RWPE2 (cell line): ENCODE measurements around the gene ZNF467.

ENCODE experiments used
- ATAC-seq: fragments of 200-7000 bp; cut with Tn5 transposase; 3 replicates; pipeline ENCODE4 v1.9.1; 2021; ENCODE audit warnings: low read depth
- DNase-seq: peaks from one replicate; pipeline ENCODE4 v3.0.0-alpha.2; 2020; ENCODE audit warnings: low spot score
- H3K27ac ChIP-seq: fragments of 450-650 bp; 2 replicates; pipeline ENCODE4 v1.5.1; 2017; ENCODE audit warnings: mild to moderate bottlenecking; ENCODE audit not compliant: poor library complexity, severe bottlenecking
- H3K27me3 ChIP-seq: fragments of 250-450 bp; sonication (Bioruptor Pico); 2 replicates; pipeline ENCODE4 v1.5.1; 2021; ENCODE audit warnings: mild to moderate bottlenecking, moderate library complexity; ENCODE audit not compliant: insufficient read depth, poor library complexity, severe bottlenecking
- H3K36me3 ChIP-seq: fragments of 250-450 bp; sonication (Bioruptor Pico); 2 replicates; pipeline ENCODE4 v1.5.1; 2020; ENCODE audit warnings: low read depth, mild to moderate bottlenecking, moderate library complexity
- H3K4me1 ChIP-seq: fragments of 250-450 bp; sonication (Bioruptor Pico); 2 replicates; pipeline ENCODE4 v1.5.1; 2021; ENCODE audit warnings: mild to moderate bottlenecking, moderate library complexity; ENCODE audit not compliant: insufficient read depth, poor library complexity, severe bottlenecking
- H3K4me3 ChIP-seq: fragments of 250-450 bp; sonication (Bioruptor Pico); 2 replicates; pipeline ENCODE4 v1.5.1; 2021; ENCODE audit warnings: mild to moderate bottlenecking, moderate library complexity; ENCODE audit not compliant: severe bottlenecking
- H3K9me3 ChIP-seq: fragments of 250-450 bp; sonication (Bioruptor Pico); 2 replicates; pipeline ENCODE4 v1.5.1; 2021; ENCODE audit warnings: mild to moderate bottlenecking, moderate library complexity; ENCODE audit not compliant: severe bottlenecking
- TF ChIP-seq, protein P1 (sequence below): fragments of 450-650 bp; IDR thresholded peaks from one replicate; pipeline ENCODE4 v1.5.1; 2017; ENCODE audit warnings: mild to moderate bottlenecking, moderate library complexity; ENCODE audit not compliant: poor library complexity, severe bottlenecking

ZNF467 gene

DNA sequence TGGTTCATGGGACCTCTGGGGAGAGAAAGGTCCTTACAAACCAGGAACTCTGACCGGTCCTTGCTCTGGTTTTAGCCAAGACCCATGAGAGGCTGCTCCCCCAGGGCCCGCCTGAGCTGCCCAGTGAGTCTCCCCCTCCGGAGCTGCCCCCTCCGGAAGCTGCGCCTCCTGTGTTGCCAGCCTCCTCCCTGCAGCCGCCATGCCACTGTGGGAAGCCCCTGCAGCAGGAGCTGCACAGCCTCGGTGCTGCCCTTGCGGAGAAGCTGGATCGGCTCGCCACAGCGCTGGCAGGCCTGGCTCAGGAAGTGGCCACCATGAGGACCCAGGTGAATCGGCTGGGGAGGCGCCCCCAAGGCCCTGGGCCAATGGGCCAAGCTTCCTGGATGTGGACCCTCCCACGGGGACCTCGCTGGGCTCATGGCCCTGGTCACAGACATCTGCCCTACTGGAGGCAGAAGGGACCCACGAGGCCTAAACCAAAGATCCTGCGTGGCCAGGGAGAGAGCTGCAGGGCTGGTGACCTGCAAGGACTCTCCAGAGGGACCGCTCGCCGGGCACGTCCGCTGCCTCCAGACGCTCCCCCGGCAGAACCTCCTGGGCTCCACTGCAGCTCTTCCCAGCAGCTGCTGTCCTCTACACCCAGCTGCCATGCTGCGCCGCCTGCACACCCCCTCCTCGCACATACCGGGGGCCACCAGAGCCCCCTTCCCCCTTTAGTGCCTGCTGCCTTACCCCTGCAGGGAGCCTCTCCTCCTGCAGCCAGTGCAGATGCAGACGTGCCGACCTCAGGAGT is 40.1 kb downstream of the ZNF467 start:
- Histone ChIP-seq H3K4me3 (no peak overlapping the region), H3K27me3 (no peaks in the 10 kb centered on the region), H3K9me3 (no peaks in the 10 kb centered on the region), H3K36me3 (no peaks in the 10 kb centered on the region), H3K27ac (no peak overlapping the region), H3K4me1 (no peaks in the 10 kb centered on the region)
- TF ChIP-seq, protein P1, sequence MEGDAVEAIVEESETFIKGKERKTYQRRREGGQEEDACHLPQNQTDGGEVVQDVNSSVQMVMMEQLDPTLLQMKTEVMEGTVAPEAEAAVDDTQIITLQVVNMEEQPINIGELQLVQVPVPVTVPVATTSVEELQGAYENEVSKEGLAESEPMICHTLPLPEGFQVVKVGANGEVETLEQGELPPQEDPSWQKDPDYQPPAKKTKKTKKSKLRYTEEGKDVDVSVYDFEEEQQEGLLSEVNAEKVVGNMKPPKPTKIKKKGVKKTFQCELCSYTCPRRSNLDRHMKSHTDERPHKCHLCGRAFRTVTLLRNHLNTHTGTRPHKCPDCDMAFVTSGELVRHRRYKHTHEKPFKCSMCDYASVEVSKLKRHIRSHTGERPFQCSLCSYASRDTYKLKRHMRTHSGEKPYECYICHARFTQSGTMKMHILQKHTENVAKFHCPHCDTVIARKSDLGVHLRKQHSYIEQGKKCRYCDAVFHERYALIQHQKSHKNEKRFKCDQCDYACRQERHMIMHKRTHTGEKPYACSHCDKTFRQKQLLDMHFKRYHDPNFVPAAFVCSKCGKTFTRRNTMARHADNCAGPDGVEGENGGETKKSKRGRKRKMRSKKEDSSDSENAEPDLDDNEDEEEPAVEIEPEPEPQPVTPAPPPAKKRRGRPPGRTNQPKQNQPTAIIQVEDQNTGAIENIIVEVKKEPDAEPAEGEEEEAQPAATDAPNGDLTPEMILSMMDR: no peak
- DNase-seq (no peak), ATAC-seq (no peak)

DNA sequence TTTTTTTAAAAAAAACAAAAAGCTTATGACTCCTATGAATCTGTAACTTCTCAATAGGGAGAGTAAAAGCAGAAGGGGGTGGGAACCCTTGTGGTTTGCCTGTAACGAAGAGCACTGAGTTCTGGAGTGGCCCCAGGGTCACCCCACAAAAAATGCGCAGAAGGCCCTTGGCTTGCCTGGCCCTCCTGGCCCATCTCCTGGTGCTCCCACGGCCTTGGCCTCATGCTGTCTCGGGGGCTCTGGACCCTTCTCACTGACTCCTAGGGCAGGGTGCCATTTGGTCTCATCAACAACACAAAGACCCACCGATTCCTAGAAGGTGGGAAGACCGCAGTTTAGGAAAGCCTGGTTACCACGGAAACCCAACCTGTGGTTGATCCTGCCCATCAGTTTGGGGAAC is 40.8 kb downstream of the ZNF467 start:
- H3K27me3 ChIP-seq: no peaks in the 10 kb centered on the region
- H3K4me3 ChIP-seq: no peak overlapping the region
- DNase-seq: no peak
- TF ChIP-seq, protein P1: no peak
- H3K9me3 ChIP-seq: no peaks in the 10 kb centered on the region
- no peaks in the 10 kb centered on the region for H3K36me3 ChIP-seq
- no peaks in the 10 kb centered on the region for H3K4me1 ChIP-seq
- no peak for ATAC-seq
- H3K27ac ChIP-seq: no peak overlapping the region

DNA sequence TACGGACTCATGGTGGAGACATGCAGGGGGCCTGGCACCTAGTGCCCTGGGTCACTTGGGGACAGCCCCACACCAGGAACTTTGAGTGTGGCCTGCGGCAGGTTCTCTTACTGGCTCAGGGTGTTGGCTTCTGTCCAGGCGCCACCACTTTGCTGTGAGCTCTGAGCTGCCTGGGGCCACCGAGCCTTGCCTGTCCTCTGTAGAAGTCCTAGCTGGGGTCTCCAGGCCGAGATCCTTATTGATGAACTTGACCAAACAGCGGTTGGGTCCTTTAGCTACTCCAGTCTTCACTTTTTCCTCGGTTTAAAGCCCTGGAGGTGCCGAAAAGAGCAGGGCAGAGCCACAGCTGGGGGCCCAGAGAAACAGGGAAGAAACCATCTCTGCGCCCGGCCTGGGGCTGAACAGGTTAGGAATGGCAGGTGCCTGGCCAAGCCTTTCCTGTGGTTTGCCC is 41.3 kb downstream of the ZNF467 start:
- ATAC-seq (no peak), DNase-seq (no peak)
- Histone ChIP-seq H3K27me3 (no peaks in the 10 kb centered on the region), H3K4me3 (no peak overlapping the region), H3K36me3 (no peaks in the 10 kb centered on the region), H3K9me3 (no peaks in the 10 kb centered on the region), H3K27ac (no peak overlapping the region), H3K4me1 (no peaks in the 10 kb centered on the region)
- TF ChIP-seq, protein P1: no peak

DNA sequence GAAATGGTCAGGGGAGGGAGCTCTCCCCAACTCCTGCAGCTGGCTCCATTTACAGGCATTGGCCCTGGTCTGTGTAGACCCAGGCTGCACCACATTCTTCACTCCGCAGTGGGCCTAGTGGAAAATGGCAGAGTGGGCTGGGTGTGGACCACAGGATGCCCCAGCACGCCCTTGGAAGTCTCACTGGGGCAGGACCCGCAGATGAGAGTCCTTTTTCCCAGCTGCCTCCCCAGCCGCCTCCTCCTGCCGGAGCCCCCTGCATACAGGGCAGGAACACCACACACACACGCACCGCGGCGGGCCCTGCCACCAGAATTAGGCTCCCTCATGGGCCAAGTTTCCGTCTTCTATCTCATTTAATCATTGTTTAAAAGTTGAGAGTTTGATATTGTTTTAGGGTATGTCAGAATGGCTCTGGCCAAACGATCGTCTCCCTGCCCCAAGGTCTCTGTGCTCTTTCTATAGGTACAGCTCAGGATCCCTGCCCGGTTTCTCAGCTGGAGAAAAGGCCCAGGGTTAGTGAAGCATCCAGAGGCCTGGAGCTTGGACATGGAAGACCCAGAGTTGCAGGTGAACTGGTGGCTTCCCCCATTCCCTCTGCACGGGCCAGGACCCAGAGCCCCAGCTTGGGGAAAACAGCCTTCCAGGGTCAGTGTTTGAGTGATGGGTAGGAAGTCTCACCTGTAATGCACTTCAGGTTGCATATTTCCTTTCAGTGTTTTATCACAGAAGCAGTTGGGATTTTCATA is 42.0 kb downstream of the ZNF467 start:
- no peaks in the 10 kb centered on the region for H3K36me3 ChIP-seq

More for the DNA sequence above, 42.0 kb downstream of the ZNF467 start:
- TF ChIP-seq, protein P1: no peak
- Histone ChIP-seq H3K4me1 (no peaks in the 10 kb centered on the region), H3K9me3 (no peaks in the 10 kb centered on the region), H3K4me3 (no peak overlapping the region), H3K27me3 (no peaks in the 10 kb centered on the region), H3K27ac (no peak overlapping the region)
- no peak for ATAC-seq
- DNase-seq: no peak
